Measurements from ENCODE around the gene ATP2B1. TPM values are rescaled to one million over a fixed set of nuclear protein-coding genes. Genes with fewer than 3 reads are reported as not detected.

Gene ATP2B1
- total RNA-seq, 1 experiment from 2014 or later: 221 TPM

Other genes starting within 250 kb of the ATP2B1 start
- 2.6 and 2.8 TPM in 2 replicates for gene GALNT4, start 184.0 kb downstream of the ATP2B1 start, total RNA-seq (2022)
- 13.4 and 14.8 TPM in 2 replicates for gene POC1B, start 182.8 kb downstream of the ATP2B1 start, total RNA-seq (2022)